GM19035 (cell line): Measurements from ENCODE around the gene PRAMEF20.

Experiments
- ATAC-seq: cut with Tn5 transposase; IDR thresholded peaks from one replicate; pipeline ENCODE4 v1.9.1; 2021; ENCODE audit not compliant: unreplicated experiment

The PRAMEF20 gene

DNA sequence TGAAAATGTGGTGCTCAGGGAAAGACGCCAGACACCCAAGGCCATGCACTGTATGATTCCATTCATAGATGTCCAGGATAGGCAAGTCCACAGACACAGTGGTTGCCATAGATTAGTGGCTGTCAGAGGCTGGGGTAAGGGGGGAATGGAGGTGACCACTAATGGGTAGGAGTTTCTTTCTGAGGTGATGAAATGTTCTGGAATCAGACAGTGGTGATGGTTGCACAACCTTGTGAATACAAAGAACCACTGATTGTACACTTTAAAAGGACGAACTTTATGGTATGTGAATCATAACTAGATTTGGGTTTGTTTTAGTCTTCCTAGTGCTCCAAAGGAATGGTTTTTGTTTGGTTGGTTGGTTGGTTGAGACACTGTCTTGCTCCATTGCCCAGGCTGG lies 51.7 kb downstream of the PRAMEF20 start:
- no peak for ATAC-seq

DNA sequence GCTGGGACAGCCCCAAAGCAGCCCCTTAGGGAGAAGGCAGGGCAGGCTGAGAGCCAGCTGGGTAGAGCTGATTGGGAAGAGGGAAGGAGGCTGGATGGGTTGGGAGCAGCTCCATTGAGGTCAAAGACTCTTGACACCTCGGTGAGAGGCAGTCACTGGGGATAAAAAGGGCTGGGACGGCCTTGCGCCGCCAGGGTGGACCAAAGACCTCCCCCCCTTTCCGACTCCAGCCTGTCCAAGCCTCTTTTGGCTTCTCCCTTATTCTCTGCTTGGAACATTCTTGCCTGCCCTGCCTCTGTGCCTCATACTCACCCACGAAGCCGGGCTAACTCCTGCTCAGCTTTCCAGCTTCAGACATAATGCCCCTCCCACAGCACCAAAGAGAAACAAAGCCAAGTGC lies 52.4 kb downstream of the PRAMEF20 start:
- ATAC-seq, result no peak

DNA sequence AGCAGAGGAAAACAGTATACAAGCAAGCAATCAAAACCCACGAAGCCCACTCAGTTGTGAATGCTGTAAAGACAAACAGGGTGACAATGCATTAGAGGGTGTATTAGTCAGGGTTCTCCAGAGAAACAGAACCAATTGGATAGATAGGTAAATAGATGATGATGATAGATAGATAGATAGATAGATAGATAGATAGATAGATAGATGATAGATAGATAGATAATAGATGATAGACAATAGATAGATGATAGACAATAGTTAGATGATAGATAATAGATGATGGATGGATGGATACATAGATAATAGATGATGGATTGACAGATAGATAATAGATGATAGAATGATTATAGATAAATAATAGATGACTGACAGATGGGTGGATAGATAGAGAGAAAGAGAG lies 55.3 kb downstream of the PRAMEF20 start:
- ATAC-seq, result no peak

DNA sequence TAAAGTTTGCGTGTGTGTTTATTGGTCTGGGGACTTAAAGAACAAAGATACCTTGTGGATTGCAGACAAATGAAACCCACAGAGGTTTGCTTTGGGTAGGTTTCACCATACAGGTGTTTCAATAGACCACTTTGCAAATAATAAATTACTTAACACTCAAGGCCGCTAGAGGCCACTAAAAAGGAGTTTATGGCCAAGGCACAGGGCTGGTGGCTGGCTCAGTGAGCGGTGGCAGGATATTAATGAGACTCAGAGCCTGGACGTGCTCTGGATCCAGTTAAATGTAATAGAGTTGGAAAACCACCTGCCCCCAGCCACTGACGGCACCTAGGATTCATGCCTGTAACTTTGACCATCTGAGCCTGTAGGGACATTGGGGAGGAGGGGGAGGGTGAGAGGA lies 59.1 kb downstream of the PRAMEF20 start:
- ATAC-seq, result no peak
